Activated CD8-positive, alpha-beta T cell treated with anti-CD3 and anti-CD28 coated beads for 36 hours (primary cell): ENCODE measurements around the gene PLEKHM3. TPM values are rescaled to one million over a fixed set of nuclear protein-coding genes. Genes with fewer than 3 reads are reported as not detected.

Experiments
- ATAC-seq: fragments of 200-7000 bp; cut with Tn5 transposase; one replicate; pipeline ENCODE4 v1.10.0; 2021; ENCODE audit warnings: mild to moderate bottlenecking, moderate library complexity
- CTCF ChIA-PET: fragments of 350-600 bp; sonication (Branson Sonifier 250); formaldehyde crosslinking; loops from one replicate; lab custom pipeline; 2021; ENCODE audit warnings: antibody characterized with exemption; lab: Charles Lee
- POLR2A ChIA-PET: fragments of 350-600 bp; sonication (Branson Sonifier 250); formaldehyde crosslinking; loops from one replicate; lab custom pipeline; 2021; ENCODE audit warnings: antibody characterized with exemption; lab: Charles Lee
- DNase-seq: peaks from one replicate; pipeline ENCODE4 v3.0.0-alpha.2; 2020
- H3K27ac Mint-ChIP-seq: one replicate; pipeline ENCODE4 v1.8.0; 2021; ENCODE audit warnings: mild to moderate bottlenecking, mixed read lengths
- H3K27me3 Mint-ChIP-seq: one replicate; pipeline ENCODE4 v1.8.0; 2021; ENCODE audit warnings: mixed read lengths
- H3K36me3 Mint-ChIP-seq: one replicate; pipeline ENCODE4 v1.8.0; 2021; ENCODE audit warnings: low read depth, mixed read lengths
- H3K4me1 Mint-ChIP-seq: one replicate; pipeline ENCODE4 v1.8.0; 2021; ENCODE audit warnings: low read depth, mixed read lengths
- H3K4me3 Mint-ChIP-seq: one replicate; pipeline ENCODE4 v1.8.0; 2021; ENCODE audit warnings: mild to moderate bottlenecking, moderate library complexity, mixed read lengths
- H3K9me3 Mint-ChIP-seq: one replicate; pipeline ENCODE4 v1.8.0; 2021; ENCODE audit warnings: mixed read lengths
- intact Hi-C: fragments of 100-400 bp; cut with micrococcal nuclease; formaldehyde crosslinking; loops from one replicate; pipeline ENCODE4 v1.10.0; 2022
- total RNA-seq, 2 experiments: library from RNA; stranded (reverse); gene quantifications; one replicate each; pipeline ENCODE4 v1.2.3, GENCODE V29; 2021
- TF ChIP-seq, protein P1 (sequence below): fragments of 200-600 bp; IDR thresholded peaks from one replicate; pipeline ENCODE4 v1.8.0; 2022; ENCODE audit warnings: antibody characterized with exemption, mild to moderate bottlenecking

The PLEKHM3 gene
- total RNA-seq, 2 experiments from 2014 or later, result 4.5 to 4.7 TPM

DNA sequence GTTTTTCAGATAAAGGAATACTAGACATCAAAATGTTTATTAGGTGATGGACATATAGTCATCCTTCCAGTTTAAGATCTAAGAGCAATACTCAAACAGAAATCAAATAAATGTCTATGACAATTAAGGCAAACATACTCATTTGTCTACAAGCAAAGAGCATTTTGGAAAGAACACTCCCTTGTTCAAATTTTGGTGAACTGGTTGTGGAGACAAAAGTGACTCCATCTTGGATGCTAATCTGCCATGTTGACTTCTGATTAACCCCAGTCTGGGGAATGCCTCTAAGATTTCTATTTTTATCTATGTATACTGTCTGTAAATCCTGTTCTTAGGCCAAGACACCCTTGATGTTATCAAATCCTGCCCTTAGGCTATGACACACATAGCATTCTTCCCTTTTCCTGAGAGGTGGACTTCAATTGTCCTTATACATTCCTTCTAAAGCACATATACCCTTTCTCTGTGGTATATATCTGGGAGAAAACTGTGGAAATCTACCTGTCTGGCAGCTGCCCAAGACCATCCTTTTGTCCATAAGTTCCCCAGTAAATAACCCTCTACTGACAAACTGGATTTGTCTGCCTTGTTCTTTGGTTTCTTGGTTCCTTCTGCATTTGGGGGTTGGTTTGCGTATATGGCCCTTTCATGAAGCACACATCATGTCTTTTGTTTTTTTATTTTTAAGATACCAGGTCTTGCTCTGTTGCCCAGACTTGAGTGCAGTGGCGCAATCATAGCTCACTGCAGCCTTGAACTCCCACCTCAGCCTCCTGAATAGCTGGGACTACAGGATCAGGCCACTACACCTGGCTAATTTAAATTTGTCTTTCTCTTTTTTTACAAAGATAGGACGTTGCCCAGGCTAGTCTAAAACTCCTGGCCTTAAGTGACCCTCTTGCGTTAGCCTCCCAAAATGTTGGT lies 12.5 kb upstream of the PLEKHM3 start:
- ChIA-PET CTCF (interaction anchor here (15.6 kb wide), 1 partner anchor 290 kb away, joined by 168 read pairs; no protein-coding TSS in a partner anchor), POLR2A (interaction anchor here (1.0 kb wide), 1 partner anchor 277 kb away, joined by 3 read pairs; no protein-coding TSS in a partner anchor)
- Mint-ChIP-seq H3K4me1 (peaks cover 2% of the 10 kb centered on the region), H3K27me3 (no peaks in the 10 kb centered on the region), H3K9me3 (no peaks in the 10 kb centered on the region), H3K27ac (no peak overlapping the region), H3K36me3 (no peaks in the 10 kb centered on the region), H3K4me3 (no peak overlapping the region)
- intact Hi-C loops, result no loop called here
- ATAC-seq, result no peak
- no peak for DNase-seq
- TF ChIP-seq, protein P1, sequence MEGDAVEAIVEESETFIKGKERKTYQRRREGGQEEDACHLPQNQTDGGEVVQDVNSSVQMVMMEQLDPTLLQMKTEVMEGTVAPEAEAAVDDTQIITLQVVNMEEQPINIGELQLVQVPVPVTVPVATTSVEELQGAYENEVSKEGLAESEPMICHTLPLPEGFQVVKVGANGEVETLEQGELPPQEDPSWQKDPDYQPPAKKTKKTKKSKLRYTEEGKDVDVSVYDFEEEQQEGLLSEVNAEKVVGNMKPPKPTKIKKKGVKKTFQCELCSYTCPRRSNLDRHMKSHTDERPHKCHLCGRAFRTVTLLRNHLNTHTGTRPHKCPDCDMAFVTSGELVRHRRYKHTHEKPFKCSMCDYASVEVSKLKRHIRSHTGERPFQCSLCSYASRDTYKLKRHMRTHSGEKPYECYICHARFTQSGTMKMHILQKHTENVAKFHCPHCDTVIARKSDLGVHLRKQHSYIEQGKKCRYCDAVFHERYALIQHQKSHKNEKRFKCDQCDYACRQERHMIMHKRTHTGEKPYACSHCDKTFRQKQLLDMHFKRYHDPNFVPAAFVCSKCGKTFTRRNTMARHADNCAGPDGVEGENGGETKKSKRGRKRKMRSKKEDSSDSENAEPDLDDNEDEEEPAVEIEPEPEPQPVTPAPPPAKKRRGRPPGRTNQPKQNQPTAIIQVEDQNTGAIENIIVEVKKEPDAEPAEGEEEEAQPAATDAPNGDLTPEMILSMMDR, result no peak

DNA sequence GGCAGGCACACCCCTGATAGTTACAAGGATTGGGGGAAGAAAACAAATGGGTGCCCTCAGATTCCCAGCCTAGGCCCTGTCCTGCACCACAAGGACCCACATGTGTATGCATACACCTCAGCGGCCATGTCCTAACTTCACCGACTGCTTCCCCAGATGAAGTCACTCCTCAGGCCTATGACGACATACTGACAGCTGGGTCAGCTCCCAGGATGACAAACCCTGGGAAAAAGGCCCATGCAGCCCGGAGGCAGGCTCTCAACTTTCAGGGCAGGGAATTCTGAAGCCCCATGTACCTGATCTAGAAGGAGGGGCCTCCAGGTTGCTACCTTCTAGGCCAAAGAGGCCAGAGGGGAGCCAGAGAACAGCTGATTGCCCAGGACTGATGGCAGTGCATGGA lies 11.0 kb upstream of the PLEKHM3 start:
- intact Hi-C loops, result no loop called here
- Mint-ChIP-seq H3K27me3 (no peaks in the 10 kb centered on the region), H3K36me3 (no peaks in the 10 kb centered on the region), H3K4me1 (peaks cover 2% of the 10 kb centered on the region), H3K9me3 (no peaks in the 10 kb centered on the region), H3K27ac (no peak overlapping the region), H3K4me3 (no peak overlapping the region)
- ChIA-PET POLR2A (no interaction called here), CTCF (interaction anchor here (15.6 kb wide), 1 partner anchor 288 kb away, joined by 168 read pairs; no protein-coding TSS in a partner anchor)
- ATAC-seq (no peak), DNase-seq (no peak)
- TF ChIP-seq, protein P1, result no peak

GRCh38 chr2:208034503-208035140 lies 9.3 kb upstream of the PLEKHM3 start:
- ChIA-PET POLR2A (interaction anchor here (0.6 to 1.0 kb wide), 2 partner anchors 133 to 288 kb away, joined by 3 read pairs; no protein-coding TSS in a partner anchor), CTCF (interaction anchor here (0.8 to 15.6 kb wide), 5 partner anchors 10 to 408 kb away, joined by 3 to 168 read pairs (median 5); no protein-coding TSS in a partner anchor)
- intact Hi-C loops, result no loop called here

GRCh38 chr2:208033701-208034502 lies 8.6 kb upstream of the PLEKHM3 start:
- H3K36me3 Mint-ChIP-seq, result no peaks in the 10 kb centered on the region
- H3K4me3 Mint-ChIP-seq, result no peak overlapping the region
- POLR2A ChIA-PET, result interaction anchor here (1.0 kb wide), 1 partner anchor 288 kb away, joined by 3 read pairs; no protein-coding TSS in a partner anchor
- no peaks in the 10 kb centered on the region for H3K27me3 Mint-ChIP-seq
- no peaks in the 10 kb centered on the region for H3K9me3 Mint-ChIP-seq
- DNase-seq (peak; percentile 74), ATAC-seq (peak; percentile 93)
- TF ChIP-seq, protein P1, result peak; percentile 36
- H3K4me1 Mint-ChIP-seq, result no peaks in the 10 kb centered on the region
- H3K27ac Mint-ChIP-seq, result no peak overlapping the region
- intact Hi-C loops, result no loop called here
- CTCF ChIA-PET, result interaction anchor here (1.2 to 15.6 kb wide), 4 partner anchors 9 to 408 kb away, joined by 3 to 168 read pairs (median 5); no protein-coding TSS in a partner anchor

More at GRCh38 chr2:208034503-208035140, 9.3 kb upstream of the PLEKHM3 start:
- no peaks in the 10 kb centered on the region for H3K4me1 Mint-ChIP-seq
- ATAC-seq, result no peak
- no peak for DNase-seq
- H3K27me3 Mint-ChIP-seq, result no peaks in the 10 kb centered on the region
- no peak overlapping the region for H3K4me3 Mint-ChIP-seq
- TF ChIP-seq, protein P1, result peak; percentile 3
- no peaks in the 10 kb centered on the region for H3K9me3 Mint-ChIP-seq
- H3K27ac Mint-ChIP-seq, result no peak overlapping the region
- no peaks in the 10 kb centered on the region for H3K36me3 Mint-ChIP-seq
